ENCODE measurements around the gene EML1. TPM values are rescaled to one million over a fixed set of nuclear protein-coding genes. Genes with fewer than 3 reads are reported as not detected.

Gene EML1
- total RNA-seq, 1 donor from 2014 or later, result 37.6 TPM

DNA sequence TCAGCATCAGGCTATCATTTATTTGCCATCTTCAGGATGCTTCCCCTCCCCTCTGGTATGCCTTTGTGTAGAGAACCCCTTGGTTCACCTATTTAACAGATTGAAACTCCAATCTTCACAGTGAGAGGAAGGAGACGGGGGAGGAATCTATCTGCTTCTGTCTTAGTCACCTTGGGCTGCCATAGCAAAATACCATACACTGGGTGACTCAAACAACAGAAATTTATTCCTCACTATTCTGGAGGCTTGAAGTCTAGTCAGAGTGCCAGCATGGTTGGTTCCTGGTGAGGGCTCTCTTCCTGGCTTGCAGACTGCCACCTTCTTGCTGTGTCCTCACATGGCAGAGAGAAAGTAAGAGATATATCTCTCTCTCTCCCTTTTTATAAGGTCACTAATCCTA is 13.5 kb upstream of the EML1 start:
- Histone ChIP-seq H3K9me3 (ENCODE audit: control insufficient read depth in 3 of 3, low read length in 3 of 3) (no peaks in the 10 kb centered on the region), H3K4me1 (ENCODE audit: control insufficient read depth in 3 of 3, insufficient read depth in 3 of 3, low read length in 3 of 3) (peaks cover under 1 to 4% (median 1%) of the 10 kb centered on the region in 3 donors), H3K27me3 (ENCODE audit: control insufficient read depth in 3 of 3, insufficient read depth in 3 of 3, low read length in 3 of 3) (no peaks in the 10 kb centered on the region), H3K36me3 (ENCODE audit: control insufficient read depth in 3 of 3, insufficient read depth in 3 of 3, low read length in 3 of 3) (no peaks in the 10 kb centered on the region), H3K27ac (ENCODE audit: low read depth, low read length) (no peak overlapping the region), H3K4me3 (ENCODE audit: low read length in 3 of 3) (no peak overlapping the region), H3K9ac (ENCODE audit: low read depth in 1 of 3, low read length in 3 of 3) (no peak overlapping the region)

GRCh38 chr14:99780690-99781089 is 12.5 kb upstream of the EML1 start:
- H3K27me3 ChIP-seq (ENCODE audit: control insufficient read depth in 3 of 3, insufficient read depth in 3 of 3, low read length in 3 of 3), result no peaks in the 10 kb centered on the region
- H3K27ac ChIP-seq (ENCODE audit: low read depth, low read length), result no peak overlapping the region
- no peaks in the 10 kb centered on the region for H3K36me3 ChIP-seq (ENCODE audit: control insufficient read depth in 3 of 3, insufficient read depth in 3 of 3, low read length in 3 of 3)
- no peaks in the 10 kb centered on the region for H3K9me3 ChIP-seq (ENCODE audit: control insufficient read depth in 3 of 3, low read length in 3 of 3)
- H3K9ac ChIP-seq (ENCODE audit: low read depth in 1 of 3, low read length in 3 of 3), result no peak overlapping the region
- H3K4me1 ChIP-seq (ENCODE audit: control insufficient read depth in 3 of 3, insufficient read depth in 3 of 3, low read length in 3 of 3), result no peaks in the 10 kb centered on the region
- no peak overlapping the region for H3K4me3 ChIP-seq (ENCODE audit: low read length in 3 of 3)

DNA sequence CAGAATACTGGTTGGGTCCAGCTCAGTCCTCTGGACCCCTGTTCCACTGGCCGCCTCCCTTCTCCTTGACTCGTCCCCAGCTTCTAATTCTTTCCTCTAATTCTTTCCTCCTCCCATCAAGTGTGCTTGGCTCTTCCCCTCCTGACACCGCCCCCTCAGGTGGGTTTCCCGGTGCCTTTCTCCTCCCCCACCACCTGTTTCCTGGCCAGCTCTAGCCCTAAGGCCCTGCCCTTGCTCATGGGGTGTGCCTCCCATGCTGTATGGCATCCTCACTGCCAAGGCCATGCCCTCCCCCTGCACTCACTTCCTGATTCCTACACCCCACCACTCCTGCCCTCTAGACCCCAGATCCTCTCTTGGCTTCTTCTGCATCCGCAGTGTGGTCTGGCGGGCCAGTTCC is 12.1 kb upstream of the EML1 start:
- Histone ChIP-seq H3K4me1 (ENCODE audit: control insufficient read depth in 3 of 3, insufficient read depth in 3 of 3, low read length in 3 of 3) (no peaks in the 10 kb centered on the region), H3K27ac (ENCODE audit: low read depth, low read length) (no peak overlapping the region), H3K27me3 (ENCODE audit: control insufficient read depth in 3 of 3, insufficient read depth in 3 of 3, low read length in 3 of 3) (no peaks in the 10 kb centered on the region), H3K4me3 (ENCODE audit: low read length in 3 of 3) (no peak overlapping the region), H3K9me3 (ENCODE audit: control insufficient read depth in 3 of 3, low read length in 3 of 3) (no peaks in the 10 kb centered on the region), H3K36me3 (ENCODE audit: control insufficient read depth in 3 of 3, insufficient read depth in 3 of 3, low read length in 3 of 3) (no peaks in the 10 kb centered on the region), H3K9ac (ENCODE audit: low read depth in 1 of 3, low read length in 3 of 3) (no peak overlapping the region)

- Histone ChIP-seq H3K4me3 (ENCODE audit: low read length in 3 of 3) (no peak overlapping the region), H3K27ac (ENCODE audit: low read depth, low read length) (no peak overlapping the region), H3K9ac (ENCODE audit: low read depth in 1 of 3, low read length in 3 of 3) (no peak overlapping the region), H3K9me3 (ENCODE audit: control insufficient read depth in 3 of 3, low read length in 3 of 3) (no peaks in the 10 kb centered on the region), H3K27me3 (ENCODE audit: control insufficient read depth in 3 of 3, insufficient read depth in 3 of 3, low read length in 3 of 3) (no peaks in the 10 kb centered on the region), H3K36me3 (ENCODE audit: control insufficient read depth in 3 of 3, insufficient read depth in 3 of 3, low read length in 3 of 3) (no peaks in the 10 kb centered on the region), H3K4me1 (ENCODE audit: control insufficient read depth in 3 of 3, insufficient read depth in 3 of 3, low read length in 3 of 3) (peaks cover 0 to 7% (median 6%) of the 10 kb centered on the region in 3 donors)
Observed at GRCh38 chr14:99781853-99782610, 11.2 kb upstream of the EML1 start.

DNA sequence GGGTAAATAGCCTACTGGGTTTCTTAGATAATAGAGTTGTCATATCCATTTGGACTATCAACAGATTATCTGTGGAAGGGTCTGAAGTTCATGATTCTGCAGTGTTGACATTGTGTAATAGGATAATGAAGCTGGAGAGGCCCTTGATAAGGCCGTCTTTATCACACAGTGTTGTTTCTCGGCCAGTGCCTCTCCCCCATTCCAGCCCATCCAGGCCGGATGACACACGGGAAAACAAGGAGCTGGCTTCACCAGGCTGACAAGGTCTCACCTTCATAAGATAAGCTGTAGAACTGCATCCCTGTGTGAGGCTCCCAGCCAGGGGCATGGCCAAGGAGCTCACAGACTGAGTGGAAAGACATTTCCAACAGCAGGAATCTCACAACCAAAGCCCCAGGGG is 8.7 kb upstream of the EML1 start:
- no peak overlapping the region for H3K9ac ChIP-seq (ENCODE audit: low read depth in 1 of 3, low read length in 3 of 3)
- no peaks in the 10 kb centered on the region for H3K36me3 ChIP-seq (ENCODE audit: control insufficient read depth in 3 of 3, insufficient read depth in 3 of 3, low read length in 3 of 3)
- no peaks in the 10 kb centered on the region for H3K9me3 ChIP-seq (ENCODE audit: control insufficient read depth in 3 of 3, low read length in 3 of 3)
- no peak overlapping the region for H3K27ac ChIP-seq (ENCODE audit: low read depth, low read length)
- peaks cover 0 to 10% (median 7%) of the 10 kb centered on the region in 3 donors for H3K4me1 ChIP-seq (ENCODE audit: control insufficient read depth in 3 of 3, insufficient read depth in 3 of 3, low read length in 3 of 3)
- H3K4me3 ChIP-seq (ENCODE audit: low read length in 3 of 3), result no peak overlapping the region
- H3K27me3 ChIP-seq (ENCODE audit: control insufficient read depth in 3 of 3, insufficient read depth in 3 of 3, low read length in 3 of 3), result no peaks in the 10 kb centered on the region

DNA sequence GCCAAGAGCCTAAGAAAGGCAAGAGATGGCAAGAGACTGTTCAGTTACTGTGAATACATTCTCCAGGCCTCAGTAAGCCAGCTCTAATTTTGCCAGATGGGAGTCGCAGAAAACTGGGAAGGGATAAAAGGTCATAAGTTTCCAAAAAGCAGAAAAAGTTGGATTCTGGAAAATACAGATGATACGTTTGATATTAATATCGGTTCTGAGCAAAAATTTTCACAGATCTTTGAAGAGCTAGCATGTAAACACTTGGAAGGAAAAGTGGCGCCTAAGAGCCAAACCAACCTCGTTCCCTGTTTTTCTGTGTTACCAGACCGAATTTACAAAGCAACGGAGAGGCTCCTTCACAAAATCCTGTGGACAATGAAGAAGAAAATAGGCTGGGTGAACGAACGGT is 7.8 kb upstream of the EML1 start:
- Histone ChIP-seq H3K27ac (ENCODE audit: low read depth, low read length) (no peak overlapping the region), H3K9me3 (ENCODE audit: control insufficient read depth in 3 of 3, low read length in 3 of 3) (no peaks in the 10 kb centered on the region), H3K4me3 (ENCODE audit: low read length in 3 of 3) (no peak overlapping the region), H3K9ac (ENCODE audit: low read depth in 1 of 3, low read length in 3 of 3) (no peak overlapping the region), H3K4me1 (ENCODE audit: control insufficient read depth in 3 of 3, insufficient read depth in 3 of 3, low read length in 3 of 3) (peaks cover 0 to 10% (median 7%) of the 10 kb centered on the region in 3 donors), H3K36me3 (ENCODE audit: control insufficient read depth in 3 of 3, insufficient read depth in 3 of 3, low read length in 3 of 3) (no peaks in the 10 kb centered on the region), H3K27me3 (ENCODE audit: control insufficient read depth in 3 of 3, insufficient read depth in 3 of 3, low read length in 3 of 3) (no peaks in the 10 kb centered on the region)

DNA sequence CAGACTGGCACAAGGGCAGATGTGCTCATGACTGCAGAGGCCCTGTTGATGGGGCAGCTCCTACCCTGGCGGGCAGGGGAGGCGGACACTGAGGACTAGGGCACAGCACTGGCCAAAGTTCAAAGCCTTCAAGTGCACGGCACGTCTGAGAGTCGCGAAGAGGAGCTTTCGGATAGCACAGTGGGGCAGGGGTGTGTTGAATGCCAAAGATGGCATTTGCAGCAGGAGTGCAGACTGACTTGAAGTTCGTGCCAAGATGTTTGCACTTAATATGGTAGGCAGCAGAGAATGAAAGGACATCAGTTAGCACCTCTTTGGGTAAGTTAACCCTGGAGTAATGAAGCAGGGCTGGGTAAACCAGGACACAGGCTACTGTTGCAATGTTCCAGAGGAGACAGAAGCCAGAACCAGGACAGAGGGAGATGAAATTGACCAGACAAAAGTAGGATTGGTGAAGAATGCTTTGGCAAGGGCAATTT is 6.7 kb upstream of the EML1 start:
- H3K27ac ChIP-seq (ENCODE audit: low read depth, low read length), result no peak overlapping the region

GRCh38 chr14:99788713-99789112 is 4.5 kb upstream of the EML1 start:
- Histone ChIP-seq H3K9ac (ENCODE audit: low read depth in 1 of 3, low read length in 3 of 3) (no peak overlapping the region), H3K9me3 (ENCODE audit: control insufficient read depth in 3 of 3, low read length in 3 of 3) (no peaks in the 10 kb centered on the region), H3K4me3 (ENCODE audit: low read length in 3 of 3) (no peak overlapping the region), H3K36me3 (ENCODE audit: control insufficient read depth in 3 of 3, insufficient read depth in 3 of 3, low read length in 3 of 3) (no peaks in the 10 kb centered on the region), H3K27me3 (ENCODE audit: control insufficient read depth in 3 of 3, insufficient read depth in 3 of 3, low read length in 3 of 3) (no peaks in the 10 kb centered on the region), H3K4me1 (ENCODE audit: control insufficient read depth in 3 of 3, insufficient read depth in 3 of 3, low read length in 3 of 3) (peaks cover 16 to 26% (median 23%) of the 10 kb centered on the region in 3 donors), H3K27ac (ENCODE audit: low read depth, low read length) (no peak overlapping the region)

More for the DNA sequence above, 6.7 kb upstream of the EML1 start:
- no peaks in the 10 kb centered on the region for H3K27me3 ChIP-seq (ENCODE audit: control insufficient read depth in 3 of 3, insufficient read depth in 3 of 3, low read length in 3 of 3)
- no peaks in the 10 kb centered on the region for H3K36me3 ChIP-seq (ENCODE audit: control insufficient read depth in 3 of 3, insufficient read depth in 3 of 3, low read length in 3 of 3)
- no peaks in the 10 kb centered on the region for H3K9me3 ChIP-seq (ENCODE audit: control insufficient read depth in 3 of 3, low read length in 3 of 3)
- H3K4me3 ChIP-seq (ENCODE audit: low read length in 3 of 3), result peak overlapping the region in 1 of 3 donors; percentile 41
- H3K4me1 ChIP-seq (ENCODE audit: control insufficient read depth in 3 of 3, insufficient read depth in 3 of 3, low read length in 3 of 3), result peaks cover 6 to 16% (median 12%) of the 10 kb centered on the region in 3 donors
- H3K9ac ChIP-seq (ENCODE audit: low read depth in 1 of 3, low read length in 3 of 3), result peak overlapping the region in 1 of 3 donors; percentile 40

DNA sequence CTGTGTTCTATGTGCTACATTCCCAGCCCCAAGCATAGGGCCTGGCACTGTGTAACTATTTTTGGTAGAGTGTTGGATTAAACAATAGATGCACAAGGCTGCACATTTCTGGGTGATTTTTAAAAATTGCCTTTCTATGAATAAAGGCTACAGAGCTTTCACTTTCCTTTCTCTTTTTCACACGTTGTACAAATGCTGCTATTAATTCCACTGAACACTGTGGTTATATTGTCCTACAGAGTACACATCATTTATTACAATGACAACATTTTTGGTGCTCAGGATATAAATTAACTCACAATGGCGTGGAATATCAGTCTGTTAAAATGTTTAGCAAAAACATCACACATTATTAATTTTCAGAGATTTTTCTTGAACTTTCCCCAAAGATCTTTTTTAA is 3.6 kb upstream of the EML1 start:
- H3K4me3 ChIP-seq (ENCODE audit: low read length in 3 of 3), result no peak overlapping the region
- no peak overlapping the region for H3K9ac ChIP-seq (ENCODE audit: low read depth in 1 of 3, low read length in 3 of 3)
- H3K9me3 ChIP-seq (ENCODE audit: control insufficient read depth in 3 of 3, low read length in 3 of 3), result no peaks in the 10 kb centered on the region
- H3K36me3 ChIP-seq (ENCODE audit: control insufficient read depth in 3 of 3, insufficient read depth in 3 of 3, low read length in 3 of 3), result no peaks in the 10 kb centered on the region
- H3K27ac ChIP-seq (ENCODE audit: low read depth, low read length), result no peak overlapping the region
- no peaks in the 10 kb centered on the region for H3K27me3 ChIP-seq (ENCODE audit: control insufficient read depth in 3 of 3, insufficient read depth in 3 of 3, low read length in 3 of 3)
- H3K4me1 ChIP-seq (ENCODE audit: control insufficient read depth in 3 of 3, insufficient read depth in 3 of 3, low read length in 3 of 3), result peaks cover 20 to 30% (median 23%) of the 10 kb centered on the region in 3 donors

- no peak overlapping the region for H3K27ac ChIP-seq (ENCODE audit: low read depth, low read length)
- H3K36me3 ChIP-seq (ENCODE audit: control insufficient read depth in 3 of 3, insufficient read depth in 3 of 3, low read length in 3 of 3), result no peaks in the 10 kb centered on the region
- peaks cover 20 to 31% (median 23%) of the 10 kb centered on the region in 3 donors for H3K4me1 ChIP-seq (ENCODE audit: control insufficient read depth in 3 of 3, insufficient read depth in 3 of 3, low read length in 3 of 3)
- no peak overlapping the region for H3K4me3 ChIP-seq (ENCODE audit: low read length in 3 of 3)
- no peaks in the 10 kb centered on the region for H3K27me3 ChIP-seq (ENCODE audit: control insufficient read depth in 3 of 3, insufficient read depth in 3 of 3, low read length in 3 of 3)
- no peak overlapping the region for H3K9ac ChIP-seq (ENCODE audit: low read depth in 1 of 3, low read length in 3 of 3)
- H3K9me3 ChIP-seq (ENCODE audit: control insufficient read depth in 3 of 3, low read length in 3 of 3), result no peaks in the 10 kb centered on the region
Observed at GRCh38 chr14:99790201-99790977, 2.8 kb upstream of the EML1 start.
